Ovary (tissue), 9 donors: Measurements from ENCODE around the gene TRA2B. TPM values are rescaled to one million over a fixed set of nuclear protein-coding genes. Genes with fewer than 3 reads are reported as not detected.

Source experiments
- DNase-seq, 5 donors: peaks; one replicate each; pipeline ENCODE4 v3.0.0-alpha.2; 2019 to 2020
- H3K27ac ChIP-seq, 2 donors: fragments of 200-600 bp; one replicate each; pipeline versions ENCODE4 v1.5.1 to v1.8.0; 2019 to 2022
- H3K27me3 ChIP-seq: fragments of 200-600 bp; one replicate; pipeline ENCODE4 v1.8.0; 2022
- H3K36me3 ChIP-seq: fragments of 200-600 bp; sonication (generic); one replicate; pipeline ENCODE4 v1.5.1; 2019
- H3K4me1 ChIP-seq: one replicate; pipeline ENCODE4 v1.8.1; 2013; ENCODE audit warnings: mild to moderate bottlenecking, moderate library complexity; ENCODE audit not compliant: insufficient read depth
- H3K4me3 ChIP-seq: fragments of 200-600 bp; sonication (generic); one replicate; pipeline ENCODE4 v1.5.1; 2017
- H3K9me3 ChIP-seq, 2 donors: fragments of 200-600 bp in 1 of 2; sonication (generic) in 1 of 2; one replicate each; pipeline versions ENCODE4 v1.5.1 to v1.8.1; 2013 to 2019; ENCODE audit warnings: mild to moderate bottlenecking in 1 of 2, moderate library complexity in 1 of 2
- CTCF ChIP-seq, 3 donors: fragments of 450-650 bp in 2 of 3; fragments of 200-600 bp in 1 of 3; IDR thresholded peaks; one replicate each; pipeline versions ENCODE4 v1.5.1 to v1.8.0; 2016 to 2022; ENCODE audit warnings: antibody characterized with exemption in 3 of 3, mild to moderate bottlenecking in 1 of 3
- EP300 ChIP-seq: sonication (generic); formaldehyde crosslinking; IDR thresholded peaks from one replicate; pipeline ENCODE4 v1.6.1; 2017; ENCODE audit warnings: antibody characterized with exemption
- POLR2A ChIP-seq: fragments of 450-650 bp; IDR thresholded peaks from one replicate; pipeline ENCODE4 v1.6.1; 2017; ENCODE audit warnings: antibody characterized with exemption, mild to moderate bottlenecking, moderate library complexity
- WGBS, 3 donors: extraction: QIAGEN DNeasy Blood & Tissue Kit in 1 of 3; methylation state at CpG; one replicate each; pipeline versions ENCODE4 v1.1.5 to v1.1.7; 2013 to 2017; 5-methylcytosine and 5-hydroxymethylcytosine counted together
- intact Hi-C, 4 donors: fragments of 100-400 bp; cut with DNase I; formaldehyde crosslinking; loops; one replicate each; pipeline versions ENCODE4 v1.11.0 to v1.15.1; 2022 to 2023
- polyA plus RNA-seq, 2 donors: library from polyadenylated mRNA; stranded (reverse); fragments of 200-250 nt in 1 of 2; fragments of 350-450 nt in 1 of 2; fragmentation: Illumina TruSeq in 1 of 2; extraction: RNeasy Lipid Tissue Mini Kit (QIAGEN cat#74804) in 1 of 2; gene quantifications; one replicate each; pipeline ENCODE4 v1.2.3, GENCODE V29; 2013 to 2014
- total RNA-seq, 7 donors: library from RNA; depleted of rRNA in 2 of 7; stranded (reverse); fragments of >200 nt in 2 of 7; fragmentation: NEBNext Ultra II Directional in 3 of 7; extraction: Animal tissue kit (Norgen Biotek cat#: 25700) in 3 of 7; gene quantifications; one replicate each; pipeline versions ENCODE4 v1.1.0 to v1.2.4, GENCODE V29; 2016 to 2023
- donor health status: DM: no; HTN: no; CAD: no; lungs with moderate emphysema.
- donor health status: DM: no; HTN: no; CAD: no.
- donor health status: Bipolar disorder and iron deficiency.
- donor health status: DM: yes; HTN: yes; CAD: no.
- donor health status: DM: no; HTN: no; CAD: no.
- donor health status: DM: yes; HTN: yes; CAD: no.

The TRA2B gene
- total and polyA plus RNA-seq, 9 donors, result 83.0 to 158 (median 119) TPM

GRCh38 chr3:185926445-185926844 is 11.4 kb downstream of the TRA2B start:
- Histone ChIP-seq H3K4me3 (no peak overlapping the region), H3K4me1 (peaks cover 19% of the 10 kb centered on the region)
- 39 to 56% (median 45%) methylated on average over 9 of the region's 9 CpGs for WGBS, 3 donors

DNA sequence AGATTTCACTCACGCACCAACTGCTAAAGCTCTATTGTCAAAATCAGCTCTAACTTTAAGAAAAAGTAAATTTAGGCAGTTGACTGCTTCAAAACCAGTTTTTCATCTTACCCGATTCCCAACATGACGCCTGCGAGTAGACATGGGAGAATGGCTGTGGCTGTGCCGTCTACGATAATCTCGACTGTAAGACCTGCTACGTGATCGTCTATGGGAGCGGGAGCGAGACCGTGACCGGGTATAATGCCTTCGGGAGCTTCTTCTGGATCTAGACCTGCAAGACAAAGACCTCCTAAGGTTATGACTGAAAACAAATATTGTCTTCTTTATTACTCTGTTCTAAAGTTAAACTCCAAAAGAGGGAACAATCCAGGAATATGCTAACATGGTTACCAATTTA is 12.5 kb downstream of the TRA2B start:
- DNase-seq, result no peak
- Histone ChIP-seq H3K4me3 (no peak overlapping the region), H3K27me3 (no peaks in the 10 kb centered on the region), H3K9me3 (no peaks in the 10 kb centered on the region), H3K36me3 (no peaks in the 10 kb centered on the region), H3K27ac (no peak overlapping the region), H3K4me1 (peaks cover 16% of the 10 kb centered on the region)
- 84 to 90% (median 85%) methylated on average over 14 of the region's 14 CpGs for WGBS, 3 donors
- no peak for TF ChIP-seq POLR2A
- TF ChIP-seq CTCF (IDR thresholded peaks at IDR 0.05), result no peak
- TF ChIP-seq EP300, result no peak
- intact Hi-C loops, result no loop called here

More at GRCh38 chr3:185926445-185926844, 11.4 kb downstream of the TRA2B start:
- DNase-seq, result no peak
- H3K27ac ChIP-seq, result no peak overlapping the region
- no peaks in the 10 kb centered on the region for H3K36me3 ChIP-seq
- no peaks in the 10 kb centered on the region for H3K27me3 ChIP-seq
- TF ChIP-seq CTCF (IDR thresholded peaks at IDR 0.05) (no peak), EP300 (no peak), POLR2A (no peak)
- H3K9me3 ChIP-seq, result no peaks in the 10 kb centered on the region
- intact Hi-C loops, result no loop called here

DNA sequence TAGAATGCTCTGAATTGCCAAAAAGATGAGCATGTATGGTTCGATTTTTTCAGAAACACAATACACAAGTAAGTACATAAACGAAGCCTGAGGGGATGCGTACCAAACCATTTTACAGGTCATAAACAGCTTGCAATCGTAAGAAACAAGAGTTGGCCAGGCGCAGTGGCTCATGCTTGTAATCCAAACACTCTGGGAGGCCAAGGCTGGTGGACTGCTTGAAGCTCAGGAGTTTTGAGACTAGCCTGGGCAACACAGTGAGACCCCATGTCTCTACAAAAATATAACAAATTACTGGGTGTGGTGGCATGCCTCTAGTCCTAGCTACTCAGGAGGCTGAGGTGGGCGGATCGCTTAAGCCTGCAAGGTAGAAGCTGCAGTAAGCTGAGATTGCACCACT is 13.4 kb downstream of the TRA2B start:
- Histone ChIP-seq H3K9me3 (no peaks in the 10 kb centered on the region), H3K36me3 (no peaks in the 10 kb centered on the region), H3K4me1 (peaks cover 12% of the 10 kb centered on the region), H3K4me3 (no peak overlapping the region), H3K27me3 (no peaks in the 10 kb centered on the region), H3K27ac (no peak overlapping the region)
- WGBS, 3 donors, result 68 to 78% (median 76%) methylated on average over 7 of the region's 7 CpGs
- no peak for TF ChIP-seq POLR2A
- TF ChIP-seq EP300, result no peak
- TF ChIP-seq CTCF (IDR thresholded peaks at IDR 0.05), result no peak
- intact Hi-C loops, result no loop called here
- no peak for DNase-seq

DNA sequence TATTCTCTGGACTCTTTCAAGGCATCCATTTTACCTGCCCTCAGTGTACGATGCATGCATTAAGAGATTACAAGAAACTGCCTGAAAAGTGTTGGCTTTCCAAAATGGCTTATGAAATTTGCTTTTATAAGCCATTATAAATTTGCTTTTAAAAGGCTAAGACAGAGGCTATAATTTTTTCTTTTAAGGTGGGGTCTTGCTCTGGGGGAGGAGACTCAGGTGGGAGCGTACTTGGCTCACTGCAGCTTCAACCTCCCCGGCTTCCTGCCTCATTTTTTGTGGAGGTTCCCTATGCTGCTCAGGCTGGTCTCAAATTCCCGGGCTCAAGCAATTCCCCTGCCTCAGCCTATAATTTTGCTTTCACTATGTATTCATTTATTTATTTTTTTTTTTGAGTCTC is 17.6 kb downstream of the TRA2B start:
- Histone ChIP-seq H3K4me1 (no peaks in the 10 kb centered on the region), H3K4me3 (no peak overlapping the region), H3K27me3 (no peaks in the 10 kb centered on the region), H3K36me3 (no peaks in the 10 kb centered on the region), H3K9me3 (no peaks in the 10 kb centered on the region), H3K27ac (no peak overlapping the region)
- 83 to 87% (median 86%) methylated on average over 4 of the region's 4 CpGs for WGBS, 3 donors
- no peak for DNase-seq
- no peak for TF ChIP-seq CTCF (IDR thresholded peaks at IDR 0.05)
- TF ChIP-seq EP300, result no peak
- TF ChIP-seq POLR2A, result no peak
- intact Hi-C loops, result no loop called here
